GM19463 (cell line): ENCODE data around the gene CAMTA1.

Experiments
- ATAC-seq: cut with Tn5 transposase; IDR thresholded peaks from one replicate; pipeline ENCODE4 v1.9.1; 2021; ENCODE audit warnings: mild to moderate bottlenecking, moderate library complexity; ENCODE audit not compliant: unreplicated experiment

Gene CAMTA1

GRCh38 chr1:7628273-7628672, 843.0 kb downstream of the CAMTA1 start:
- no peak for ATAC-seq

- ATAC-seq: no peak
Measured at GRCh38 chr1:7629011-7629410, 843.8 kb downstream of the CAMTA1 start.

- ATAC-seq: no peak
Measured at GRCh38 chr1:7629465-7630195, 844.4 kb downstream of the CAMTA1 start.

GRCh38 chr1:7630378-7630777, 845.1 kb downstream of the CAMTA1 start:
- no peak for ATAC-seq

- no peak for ATAC-seq
Measured at GRCh38 chr1:7632176-7632575, 846.9 kb downstream of the CAMTA1 start.

- no peak for ATAC-seq
Measured at GRCh38 chr1:7632681-7633080, 847.4 kb downstream of the CAMTA1 start.

- ATAC-seq: no peak
Measured at GRCh38 chr1:7633506-7634245, 848.4 kb downstream of the CAMTA1 start.

- ATAC-seq: no peak
Measured at GRCh38 chr1:7634546-7635240, 849.4 kb downstream of the CAMTA1 start.

GRCh38 chr1:7636795-7637526, 851.7 kb downstream of the CAMTA1 start:
- no peak for ATAC-seq

- no peak for ATAC-seq
Measured at GRCh38 chr1:7638078-7638477, 852.8 kb downstream of the CAMTA1 start.

GRCh38 chr1:7639435-7640131, 854.3 kb downstream of the CAMTA1 start:
- ATAC-seq: no peak

GRCh38 chr1:7640350-7640749, 855.1 kb downstream of the CAMTA1 start:
- ATAC-seq: no peak

GRCh38 chr1:7640920-7641585, 855.8 kb downstream of the CAMTA1 start:
- ATAC-seq: no peak

- ATAC-seq: no peak
Measured at GRCh38 chr1:7641587-7642417, 856.5 kb downstream of the CAMTA1 start.

- ATAC-seq: no peak
Measured at GRCh38 chr1:7642418-7642704, 857.1 kb downstream of the CAMTA1 start.

GRCh38 chr1:7642781-7643529, 857.7 kb downstream of the CAMTA1 start:
- ATAC-seq: no peak

- ATAC-seq: no peak
Measured at GRCh38 chr1:7643530-7643929, 858.3 kb downstream of the CAMTA1 start.

- no peak for ATAC-seq
Measured at GRCh38 chr1:7644086-7644485, 858.8 kb downstream of the CAMTA1 start.
